Measurements from ENCODE around the gene LRP5.
"Not testable (repeated sequence)": the region's sequence is repeated elsewhere in the genome, so short reads cannot be mapped to it uniquely, and the experiment has no call there.

Gene LRP5

GRCh38 chr11:68424981-68425865, 112.8 kb downstream of the LRP5 start:
- no peak for DNase-seq

- DNase-seq = no peak
Measured at GRCh38 chr11:68425866-68426380, 113.5 kb downstream of the LRP5 start.

- no peak for DNase-seq
Measured at GRCh38 chr11:68429661-68430060, 117.3 kb downstream of the LRP5 start.

GRCh38 chr11:68430384-68430783, 118.0 kb downstream of the LRP5 start:
- DNase-seq = no peak

- DNase-seq = no peak
Measured at GRCh38 chr11:68430801-68431200, 118.4 kb downstream of the LRP5 start.

- no peak for DNase-seq
Measured at GRCh38 chr11:68431984-68432645, 119.7 kb downstream of the LRP5 start.

GRCh38 chr11:68432874-68433273, 120.5 kb downstream of the LRP5 start:
- DNase-seq = no peak

GRCh38 chr11:68433541-68433940, 121.2 kb downstream of the LRP5 start:
- no peak for DNase-seq

- DNase-seq = not testable (repeated sequence)
Measured at GRCh38 chr11:68434159-68434558, 121.8 kb downstream of the LRP5 start.

- DNase-seq = no peak
Measured at GRCh38 chr11:68436162-68436888, 123.9 kb downstream of the LRP5 start.

GRCh38 chr11:68436985-68437926, 124.9 kb downstream of the LRP5 start:
- no peak for DNase-seq

- DNase-seq = no peak
Measured at GRCh38 chr11:68437927-68438657, 125.7 kb downstream of the LRP5 start.

- no peak for DNase-seq
Measured at GRCh38 chr11:68438658-68439259, 126.4 kb downstream of the LRP5 start.

GRCh38 chr11:68439355-68440065, 127.1 kb downstream of the LRP5 start:
- no peak for DNase-seq

GRCh38 chr11:68440224-68440623, 127.8 kb downstream of the LRP5 start:
- no peak for DNase-seq

GRCh38 chr11:68441466-68442230, 129.3 kb downstream of the LRP5 start:
- DNase-seq = no peak

- DNase-seq = no peak
Measured at GRCh38 chr11:68442433-68442832, 130.0 kb downstream of the LRP5 start.

- DNase-seq = no peak
Measured at GRCh38 chr11:68444566-68444965, 132.2 kb downstream of the LRP5 start.

- DNase-seq = no peak
Measured at GRCh38 chr11:68445531-68446035, 133.2 kb downstream of the LRP5 start.
